MM.1S (cell line): ENCODE measurements around the gene ZDHHC11.

ENCODE experiments used
- DNase-seq: peaks from one replicate; pipeline ENCODE4 v3.0.0-alpha.2; 2015
- H2AFZ ChIP-seq: fragments of 300-600 bp; sonication (generic); 2 replicates; pipeline ENCODE4 v1.6.0; 2016; ENCODE audit warnings: antibody characterized with exemption, low read length
- H3F3A ChIP-seq: fragments of 300-600 bp; sonication (generic); 2 replicates; pipeline ENCODE4 v1.6.1; 2016; ENCODE audit warnings: mild to moderate bottlenecking, antibody characterized with exemption, low read length, moderate library complexity, mixed read lengths; ENCODE audit not compliant: insufficient read depth
- H3K27ac ChIP-seq: fragments of 300-600 bp; sonication (generic); 2 replicates; pipeline ENCODE4 v1.5.1; 2016; ENCODE audit warnings: mild to moderate bottlenecking, low read length
- H3K27me3 ChIP-seq: fragments of 300-600 bp; sonication (generic); replicated peaks from 2 replicates; pipeline ENCODE4 v1.6.0; 2016; ENCODE audit warnings: low read length; ENCODE audit not compliant: insufficient read depth
- H3K36me3 ChIP-seq: fragments of 300-600 bp; sonication (generic); replicated peaks from 2 replicates; pipeline ENCODE4 v1.6.1; 2016; ENCODE audit warnings: mild to moderate bottlenecking, low read length, mixed read lengths; ENCODE audit not compliant: insufficient read depth
- H3K4me1 ChIP-seq: fragments of 300-600 bp; sonication (generic); 2 replicates; pipeline ENCODE4 v1.6.1; 2016; ENCODE audit warnings: low read length, mixed read lengths
- H3K4me2 ChIP-seq: fragments of 300-600 bp; sonication (generic); 2 replicates; pipeline ENCODE4 v1.6.0; 2016; ENCODE audit warnings: low read depth, low read length
- H3K4me3 ChIP-seq: fragments of 300-600 bp; sonication (generic); 2 replicates; pipeline ENCODE4 v1.5.1; 2016; ENCODE audit warnings: low read length, mixed read lengths
- H3K79me2 ChIP-seq: fragments of 300-600 bp; sonication (generic); 2 replicates; pipeline ENCODE4 v1.6.1; 2016; ENCODE audit warnings: mixed run types, low read length, mixed read lengths
- H3K9ac ChIP-seq: fragments of 300-600 bp; sonication (generic); 2 replicates; pipeline ENCODE4 v1.6.1; 2016; ENCODE audit warnings: low read length, mixed read lengths
- H3K9me2 ChIP-seq: fragments of 300-600 bp; sonication (generic); replicated peaks from 2 replicates; pipeline ENCODE4 v1.6.1; 2016; ENCODE audit warnings: mild to moderate bottlenecking, low read length, mixed read lengths; ENCODE audit not compliant: insufficient read depth
- H3K9me3 ChIP-seq: fragments of 300-600 bp; sonication (generic); replicated peaks from 2 replicates; pipeline ENCODE4 v1.6.1; 2016; ENCODE audit warnings: mild to moderate bottlenecking, low read length, mixed read lengths; ENCODE audit not compliant: insufficient read depth
- H4K20me1 ChIP-seq: fragments of 300-600 bp; sonication (generic); 2 replicates; pipeline ENCODE4 v1.6.1; 2016; ENCODE audit warnings: mild to moderate bottlenecking, low read length, moderate library complexity, mixed read lengths; ENCODE audit not compliant: insufficient read depth
- EZH2 ChIP-seq: fragments of 300-600 bp; sonication (generic); optimal IDR thresholded peaks from 2 replicates; pipeline ENCODE3; 2017; ENCODE audit warnings: low read depth, mild to moderate bottlenecking, antibody characterized with exemption, low read length, mixed read lengths
- EZH2phosphoT487 ChIP-seq: fragments of 300-600 bp; sonication (generic); IDR thresholded peaks from 2 replicates; pipeline ENCODE4 v1.6.1; 2018; ENCODE audit warnings: antibody characterized with exemption, low read length
- TF ChIP-seq, protein P1 (sequence below): fragments of 300-600 bp; sonication (generic); IDR thresholded peaks from 2 replicates; pipeline ENCODE4 v1.5.1; 2016; ENCODE audit warnings: antibody characterized with exemption, low read length, mixed read lengths

ZDHHC11 gene

DNA sequence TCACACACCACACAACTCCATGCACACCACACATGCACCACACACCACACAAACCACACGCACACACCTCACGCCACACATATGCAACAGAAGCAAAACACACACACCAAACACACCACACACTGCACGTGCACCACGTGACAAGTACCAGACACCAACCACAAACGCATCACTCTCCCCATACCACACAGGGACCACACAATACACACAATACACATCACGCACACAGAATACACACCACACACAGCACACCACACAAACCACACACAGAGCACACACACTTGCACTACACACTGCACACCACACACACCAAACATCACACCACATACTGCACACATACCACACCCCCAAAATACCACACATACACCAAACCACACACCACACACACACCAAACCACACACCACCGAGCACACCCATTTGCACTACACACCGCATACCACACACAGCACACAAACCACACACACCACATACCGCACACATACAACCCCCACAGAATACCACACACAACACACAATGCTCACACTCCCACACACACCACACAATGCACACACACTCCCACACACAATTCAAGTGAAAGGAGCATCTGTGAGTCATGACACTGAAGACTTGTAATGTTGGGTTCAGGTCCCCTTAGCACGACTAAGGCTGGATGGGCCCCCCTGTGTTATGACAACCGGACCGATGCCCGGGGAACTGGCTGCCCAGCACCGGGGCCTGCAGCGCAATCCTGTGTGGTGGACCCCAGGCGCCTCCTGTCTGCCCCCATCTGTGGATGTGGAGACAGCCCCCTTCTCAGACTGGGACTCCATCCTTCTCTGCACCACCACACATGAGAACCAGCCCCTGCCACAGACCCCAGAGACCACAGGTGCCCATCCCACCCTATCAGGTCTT, 6.0 kb upstream of the ZDHHC11 start:
- Histone ChIP-seq H3K4me3 (no peak overlapping the region), H3K79me2 (no peaks in the 10 kb centered on the region), H3K36me3 (no peaks in the 10 kb centered on the region), H3K27me3 (no peaks in the 10 kb centered on the region), H3F3A (no peaks in the 10 kb centered on the region), H3K9me2 (no peaks in the 10 kb centered on the region), H2AFZ (no peak overlapping the region), H3K9me3 (no peaks in the 10 kb centered on the region), H3K9ac (no peak overlapping the region), H3K4me1 (no peaks in the 10 kb centered on the region), H3K27ac (no peak overlapping the region), H3K4me2 (no peak overlapping the region), H4K20me1 (no peaks in the 10 kb centered on the region)
- DNase-seq = no peak
- TF ChIP-seq, protein P1, sequence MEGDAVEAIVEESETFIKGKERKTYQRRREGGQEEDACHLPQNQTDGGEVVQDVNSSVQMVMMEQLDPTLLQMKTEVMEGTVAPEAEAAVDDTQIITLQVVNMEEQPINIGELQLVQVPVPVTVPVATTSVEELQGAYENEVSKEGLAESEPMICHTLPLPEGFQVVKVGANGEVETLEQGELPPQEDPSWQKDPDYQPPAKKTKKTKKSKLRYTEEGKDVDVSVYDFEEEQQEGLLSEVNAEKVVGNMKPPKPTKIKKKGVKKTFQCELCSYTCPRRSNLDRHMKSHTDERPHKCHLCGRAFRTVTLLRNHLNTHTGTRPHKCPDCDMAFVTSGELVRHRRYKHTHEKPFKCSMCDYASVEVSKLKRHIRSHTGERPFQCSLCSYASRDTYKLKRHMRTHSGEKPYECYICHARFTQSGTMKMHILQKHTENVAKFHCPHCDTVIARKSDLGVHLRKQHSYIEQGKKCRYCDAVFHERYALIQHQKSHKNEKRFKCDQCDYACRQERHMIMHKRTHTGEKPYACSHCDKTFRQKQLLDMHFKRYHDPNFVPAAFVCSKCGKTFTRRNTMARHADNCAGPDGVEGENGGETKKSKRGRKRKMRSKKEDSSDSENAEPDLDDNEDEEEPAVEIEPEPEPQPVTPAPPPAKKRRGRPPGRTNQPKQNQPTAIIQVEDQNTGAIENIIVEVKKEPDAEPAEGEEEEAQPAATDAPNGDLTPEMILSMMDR = no peak

DNA sequence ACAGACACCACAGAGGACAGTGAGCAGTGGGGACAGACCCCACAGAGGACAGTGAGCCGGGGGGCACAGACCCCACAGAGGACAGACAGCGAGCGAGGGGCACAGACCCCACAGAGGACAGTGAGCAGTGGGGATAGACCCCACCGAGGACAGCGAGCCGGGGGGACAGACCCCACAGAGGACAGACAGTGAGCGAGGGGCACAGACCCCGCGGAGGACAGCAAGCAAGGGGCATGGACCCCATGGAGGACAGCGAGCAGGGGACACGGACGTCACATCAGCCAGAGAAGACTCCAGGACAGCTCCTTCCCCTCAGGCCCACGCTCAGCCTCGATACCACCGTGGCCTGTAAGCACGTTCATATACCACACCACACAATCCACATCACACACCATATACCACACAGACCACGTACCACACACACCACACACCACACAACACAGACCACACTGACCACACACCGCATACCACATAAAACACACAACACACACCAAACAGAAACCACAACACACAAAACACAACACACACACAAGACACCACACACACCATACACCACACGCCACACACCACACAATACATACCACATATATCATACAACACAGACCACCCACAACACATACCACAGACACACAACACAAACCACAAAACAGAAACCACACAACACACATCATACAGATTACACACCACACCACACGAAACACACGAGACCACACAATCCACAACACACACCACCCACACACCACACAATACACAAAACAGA, 5.2 kb upstream of the ZDHHC11 start:
- TF ChIP-seq EZH2phosphoT487 = no peak
- TF ChIP-seq, protein P1 = no peak
- no peak for TF ChIP-seq EZH2
- no peak overlapping the region for H3K9ac ChIP-seq
- H3K79me2 ChIP-seq = no peaks in the 10 kb centered on the region
- H3K9me2 ChIP-seq = no peaks in the 10 kb centered on the region
- H3K4me3 ChIP-seq = no peak overlapping the region
- no peak overlapping the region for H2AFZ ChIP-seq
- H3K4me2 ChIP-seq = no peak overlapping the region
- H3K4me1 ChIP-seq = no peaks in the 10 kb centered on the region
- no peaks in the 10 kb centered on the region for H3K9me3 ChIP-seq
- no peaks in the 10 kb centered on the region for H3K27me3 ChIP-seq
- no peaks in the 10 kb centered on the region for H3F3A ChIP-seq
- no peaks in the 10 kb centered on the region for H3K36me3 ChIP-seq
- no peaks in the 10 kb centered on the region for H4K20me1 ChIP-seq
- no peak overlapping the region for H3K27ac ChIP-seq
- DNase-seq = no peak

DNA sequence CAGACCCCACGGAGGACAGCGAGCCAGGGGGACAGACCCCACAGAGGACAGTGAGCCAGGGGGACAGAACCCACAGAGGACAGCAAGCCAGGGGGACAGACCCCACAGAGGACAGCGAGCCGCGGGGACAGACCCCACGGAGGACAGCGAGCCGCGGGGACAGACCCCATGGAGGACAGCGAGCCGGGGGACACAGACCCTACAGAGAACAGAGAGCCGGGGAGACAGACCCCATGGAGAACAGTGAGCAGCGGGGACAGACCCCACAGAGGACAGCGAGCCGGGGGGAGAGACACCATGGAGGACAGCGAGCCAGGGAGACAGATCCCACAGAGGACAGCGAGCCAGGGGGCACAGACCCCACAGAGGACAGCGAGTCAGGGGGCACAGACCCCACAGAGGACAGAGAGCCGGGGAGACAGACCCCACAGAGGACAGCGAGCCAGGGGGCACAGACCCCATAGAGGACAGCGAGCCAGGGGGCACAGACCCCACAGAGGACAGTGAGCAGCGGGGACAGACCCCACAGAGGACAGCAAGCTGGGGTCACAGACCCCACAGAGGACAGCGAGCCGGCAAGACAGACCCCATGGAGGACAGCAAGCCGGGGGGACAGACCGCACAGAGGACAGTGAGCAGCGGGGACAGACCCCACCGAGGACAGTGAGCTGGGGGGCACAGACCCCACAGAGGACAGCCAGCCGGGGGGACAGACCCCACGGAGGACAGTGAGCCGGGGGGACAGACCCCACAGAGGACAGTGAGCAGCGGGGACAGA, 4.4 kb upstream of the ZDHHC11 start:
- Histone ChIP-seq H3K4me2 (no peak overlapping the region), H3K4me1 (no peaks in the 10 kb centered on the region), H2AFZ (no peak overlapping the region), H3K9ac (no peak overlapping the region), H3K4me3 (no peak overlapping the region), H4K20me1 (no peaks in the 10 kb centered on the region), H3K9me3 (no peaks in the 10 kb centered on the region), H3K36me3 (no peaks in the 10 kb centered on the region), H3F3A (no peaks in the 10 kb centered on the region), H3K27me3 (no peaks in the 10 kb centered on the region), H3K79me2 (no peaks in the 10 kb centered on the region), H3K9me2 (no peaks in the 10 kb centered on the region), H3K27ac (no peak overlapping the region)
- no peak for DNase-seq
- TF ChIP-seq EZH2 (no peak), EZH2phosphoT487 (no peak)
- TF ChIP-seq, protein P1 = no peak
